Measurements from ENCODE around the gene THYN1.
"Not testable (repeated sequence)": the region's sequence is repeated elsewhere in the genome, so short reads cannot be mapped to it uniquely, and the experiment has no call there.

THYN1 gene

DNA sequence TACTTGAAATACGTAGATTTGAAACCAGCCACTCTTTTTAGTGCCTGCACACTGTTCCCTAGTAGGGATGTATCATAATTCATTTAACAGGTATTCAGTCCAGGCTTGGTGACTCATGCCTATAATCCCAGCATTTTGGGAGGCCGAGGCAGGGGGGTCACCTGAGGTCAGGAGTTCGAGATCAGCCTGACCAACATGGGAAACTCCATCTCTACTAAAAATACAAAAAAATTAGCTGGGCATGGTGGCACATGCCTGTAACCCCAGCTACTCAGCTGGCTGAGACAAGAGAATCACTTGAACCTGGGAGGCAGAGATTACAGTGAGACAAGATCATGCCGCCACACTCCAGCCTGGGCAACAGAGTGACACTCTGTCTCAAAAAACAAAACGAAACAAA, 31.2 kb upstream of the THYN1 start:
- H3K9me3 ChIP-seq (ENCODE audit: control insufficient read depth, low read length); H3K4me3 ChIP-seq (ENCODE audit: extremely low read depth, insufficient read depth, low read length, poor library complexity, severe bottlenecking); H3K36me3 ChIP-seq (ENCODE audit: control insufficient read depth, insufficient read depth, low read length); H3K4me1 ChIP-seq (ENCODE audit: control insufficient read depth, insufficient read depth, low read length, poor library complexity, severe bottlenecking); H3K27ac ChIP-seq (ENCODE audit: low read depth, low read length, severe bottlenecking): not testable (repeated sequence)
- WGBS, 2 experiments (ENCODE audit: insufficient coverage in 2 of 2): 75 to 96% methylated on average over 1 to 4 of the region's 5 CpGs

GRCh38 chr11:134283461-134284230, 30.5 kb upstream of the THYN1 start:
- 89 to 91% methylated on average over 11 to 16 of the region's 16 CpGs for WGBS, 2 experiments (ENCODE audit: insufficient coverage in 2 of 2)
- H3K27ac ChIP-seq (ENCODE audit: low read depth, low read length, severe bottlenecking): no peak overlapping the region
- no peaks in the 10 kb centered on the region for H3K9me3 ChIP-seq (ENCODE audit: control insufficient read depth, low read length)
- H3K4me3 ChIP-seq (ENCODE audit: extremely low read depth, insufficient read depth, low read length, poor library complexity, severe bottlenecking): no peak overlapping the region
- H3K36me3 ChIP-seq (ENCODE audit: control insufficient read depth, insufficient read depth, low read length): no peaks in the 10 kb centered on the region
- no peaks in the 10 kb centered on the region for H3K4me1 ChIP-seq (ENCODE audit: control insufficient read depth, insufficient read depth, low read length, poor library complexity, severe bottlenecking)

GRCh38 chr11:134282121-134283045, 29.2 kb upstream of the THYN1 start:
- no peaks in the 10 kb centered on the region for H3K9me3 ChIP-seq (ENCODE audit: control insufficient read depth, low read length)
- H3K36me3 ChIP-seq (ENCODE audit: control insufficient read depth, insufficient read depth, low read length): no peaks in the 10 kb centered on the region
- no peaks in the 10 kb centered on the region for H3K4me1 ChIP-seq (ENCODE audit: control insufficient read depth, insufficient read depth, low read length, poor library complexity, severe bottlenecking)
- whole genome bisulfite sequencing, 2 experiments (ENCODE audit: insufficient coverage in 2 of 2): 84 to 87% methylated on average over 18 to 21 of the region's 22 CpGs
- no peak overlapping the region for H3K4me3 ChIP-seq (ENCODE audit: extremely low read depth, insufficient read depth, low read length, poor library complexity, severe bottlenecking)
- no peak overlapping the region for H3K27ac ChIP-seq (ENCODE audit: low read depth, low read length, severe bottlenecking)

GRCh38 chr11:134281635-134282034, 28.5 kb upstream of the THYN1 start:
- H3K27ac ChIP-seq (ENCODE audit: low read depth, low read length, severe bottlenecking); H3K4me1 ChIP-seq (ENCODE audit: control insufficient read depth, insufficient read depth, low read length, poor library complexity, severe bottlenecking); H3K9me3 ChIP-seq (ENCODE audit: control insufficient read depth, low read length); H3K36me3 ChIP-seq (ENCODE audit: control insufficient read depth, insufficient read depth, low read length); H3K4me3 ChIP-seq (ENCODE audit: extremely low read depth, insufficient read depth, low read length, poor library complexity, severe bottlenecking): not testable (repeated sequence)
- 90% methylated on average over 2 of the region's 17 CpGs; no CpG with 5 or more reads in 1 of the 2 experiments for WGBS, 2 experiments (ENCODE audit: insufficient coverage in 2 of 2)

- no peak overlapping the region for H3K27ac ChIP-seq (ENCODE audit: low read depth, low read length, severe bottlenecking)
- H3K4me1 ChIP-seq (ENCODE audit: control insufficient read depth, insufficient read depth, low read length, poor library complexity, severe bottlenecking): peaks cover 6% of the 10 kb centered on the region
- 95 to 100% methylated on average over 1 to 4 of the region's 4 CpGs for WGBS, 2 experiments (ENCODE audit: insufficient coverage in 2 of 2)
- H3K9me3 ChIP-seq (ENCODE audit: control insufficient read depth, low read length): no peaks in the 10 kb centered on the region
- H3K4me3 ChIP-seq (ENCODE audit: extremely low read depth, insufficient read depth, low read length, poor library complexity, severe bottlenecking): no peak overlapping the region
- H3K36me3 ChIP-seq (ENCODE audit: control insufficient read depth, insufficient read depth, low read length): no peaks in the 10 kb centered on the region
Measured at GRCh38 chr11:134278356-134278755, 25.2 kb upstream of the THYN1 start.

DNA sequence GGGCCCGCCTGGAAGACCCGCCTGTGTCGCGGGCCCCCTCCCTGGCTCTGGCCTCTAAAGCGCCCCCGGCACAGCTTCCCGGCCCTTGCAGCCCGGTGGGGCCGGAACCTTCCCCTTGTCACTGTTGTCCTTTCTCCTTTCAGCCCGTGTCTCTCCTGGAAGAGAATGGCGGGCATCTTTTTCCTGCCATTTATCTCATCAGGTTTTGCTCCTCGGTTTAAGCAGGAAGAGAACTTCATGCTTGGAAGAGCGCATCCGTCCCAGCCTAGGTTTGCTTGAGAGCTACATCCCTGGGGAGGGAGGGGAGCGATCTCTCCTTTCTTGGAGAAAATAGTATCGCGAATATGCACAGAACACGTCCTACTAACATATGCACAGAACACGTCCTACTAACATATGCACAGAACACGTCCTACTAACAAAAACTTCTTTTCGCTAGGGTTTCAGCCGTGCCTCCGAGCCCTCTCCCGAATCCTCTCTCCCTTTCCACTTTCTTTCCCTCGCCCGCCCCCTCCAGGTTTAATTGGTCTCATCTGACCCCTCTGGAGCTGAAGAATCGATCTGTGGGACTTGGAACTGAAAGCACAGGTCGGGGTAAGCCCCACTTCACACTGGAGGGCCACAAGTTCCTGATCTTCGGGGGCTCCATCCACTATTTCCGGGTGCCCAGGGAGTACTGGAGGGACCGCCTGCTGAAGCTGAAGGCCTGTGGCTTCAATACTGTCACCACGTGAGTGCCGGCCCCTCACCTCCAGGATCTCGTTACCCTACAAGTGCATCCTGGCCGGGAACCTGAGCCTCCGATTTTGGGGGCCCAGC, 24.2 kb upstream of the THYN1 start:
- WGBS, 2 experiments (ENCODE audit: insufficient coverage in 2 of 2): 26 to 31% methylated on average over 22 to 28 of the region's 36 CpGs
- no peaks in the 10 kb centered on the region for H3K9me3 ChIP-seq (ENCODE audit: control insufficient read depth, low read length)
- H3K4me1 ChIP-seq (ENCODE audit: control insufficient read depth, insufficient read depth, low read length, poor library complexity, severe bottlenecking): peaks cover 6% of the 10 kb centered on the region
- no peaks in the 10 kb centered on the region for H3K36me3 ChIP-seq (ENCODE audit: control insufficient read depth, insufficient read depth, low read length)
- H3K27ac ChIP-seq (ENCODE audit: low read depth, low read length, severe bottlenecking): no peak overlapping the region
- H3K4me3 ChIP-seq (ENCODE audit: extremely low read depth, insufficient read depth, low read length, poor library complexity, severe bottlenecking): peak overlapping the region; percentile 44

GRCh38 chr11:134276396-134277182, 23.4 kb upstream of the THYN1 start:
- Histone ChIP-seq H3K4me1 (ENCODE audit: control insufficient read depth, insufficient read depth, low read length, poor library complexity, severe bottlenecking) (peaks cover 6% of the 10 kb centered on the region), H3K4me3 (ENCODE audit: extremely low read depth, insufficient read depth, low read length, poor library complexity, severe bottlenecking) (peak overlapping the region; percentile 44), H3K27ac (ENCODE audit: low read depth, low read length, severe bottlenecking) (no peak overlapping the region), H3K36me3 (ENCODE audit: control insufficient read depth, insufficient read depth, low read length) (no peaks in the 10 kb centered on the region), H3K9me3 (ENCODE audit: control insufficient read depth, low read length) (no peaks in the 10 kb centered on the region)
- 1% methylated on average over 47 to 54 of the region's 88 CpGs for WGBS, 2 experiments (ENCODE audit: insufficient coverage in 2 of 2)

GRCh38 chr11:134275534-134276395, 22.6 kb upstream of the THYN1 start, which contains the start of gene GLB1L3:
GLB1L3 (plus strand) TSS chr11:134276379; CDS start chr11:134276741, 362 bp downstream.
- 0% methylated on average over 44 to 64 of the region's 68 CpGs for WGBS, 2 experiments (ENCODE audit: insufficient coverage in 2 of 2)
- Histone ChIP-seq H3K36me3 (ENCODE audit: control insufficient read depth, insufficient read depth, low read length) (no peaks in the 10 kb centered on the region), H3K4me1 (ENCODE audit: control insufficient read depth, insufficient read depth, low read length, poor library complexity, severe bottlenecking) (peaks cover 6% of the 10 kb centered on the region), H3K27ac (ENCODE audit: low read depth, low read length, severe bottlenecking) (no peak within 1 kb of the TSS), H3K4me3 (ENCODE audit: extremely low read depth, insufficient read depth, low read length, poor library complexity, severe bottlenecking) (peak within 1 kb of the TSS; percentile 44), H3K9me3 (ENCODE audit: control insufficient read depth, low read length) (no peaks in the 10 kb centered on the region)

DNA sequence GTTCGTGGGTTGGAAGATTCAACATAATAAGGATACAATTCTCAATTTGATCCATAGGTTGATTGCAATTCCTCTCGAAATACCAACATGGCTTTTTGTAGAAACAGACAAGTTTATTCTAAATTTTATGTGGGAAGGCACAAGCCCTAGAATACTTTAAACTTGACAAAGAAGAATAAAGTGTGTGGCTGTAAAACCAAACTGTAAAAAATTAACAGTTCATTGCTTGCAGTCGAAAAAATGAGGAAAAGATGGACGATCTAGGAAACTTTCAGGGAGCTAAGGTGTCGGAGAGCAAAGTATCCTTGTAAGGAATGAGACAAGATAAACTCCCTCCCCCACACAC, 22.0 kb upstream of the THYN1 start:
- Histone ChIP-seq H3K27ac (ENCODE audit: low read depth, low read length, severe bottlenecking) (no peak overlapping the region), H3K9me3 (ENCODE audit: control insufficient read depth, low read length) (no peaks in the 10 kb centered on the region), H3K36me3 (ENCODE audit: control insufficient read depth, insufficient read depth, low read length) (no peaks in the 10 kb centered on the region), H3K4me1 (ENCODE audit: control insufficient read depth, insufficient read depth, low read length, poor library complexity, severe bottlenecking) (peaks cover 6% of the 10 kb centered on the region), H3K4me3 (ENCODE audit: extremely low read depth, insufficient read depth, low read length, poor library complexity, severe bottlenecking) (peak overlapping the region; percentile 44)
- WGBS, 2 experiments (ENCODE audit: insufficient coverage in 2 of 2): 0% methylated on average over 1 of the region's 5 CpGs; no CpG with 5 or more reads in 1 of the 2 experiments

All from mesodermal cell (in vitro differentiated cells).